ENCODE data around the gene MAP3K5. TPM values are rescaled to one million over a fixed set of nuclear protein-coding genes. Genes with fewer than 3 reads are reported as not detected.

Gene MAP3K5
- polyA plus RNA-seq, 3 donors = 9.6 to 12.0 (median 11.1) TPM

GRCh38 chr6:136524936-136525413, 267.3 kb downstream of the MAP3K5 start:
- peaks cover under 1 to 4% (median 2%) of the 10 kb centered on the region in 3 donors for H3K27me3 Mint-ChIP-seq (ENCODE audit: low read depth in 3 of 3)
- H3K27ac ChIP-seq (ENCODE audit: low read depth in 1 of 2, low read length in 2 of 2) = no peak overlapping the region
- no peaks in the 10 kb centered on the region for H4K20me1 ChIP-seq (ENCODE audit: insufficient read depth, low read length)
- intact Hi-C loops (cut with micrococcal nuclease) = no loop called here
- no peak overlapping the region for H3K4me3 Mint-ChIP-seq
- H3K27me3 ChIP-seq (ENCODE audit: control insufficient read depth in 2 of 2, insufficient read depth in 2 of 2, low read length in 2 of 2) = no peaks in the 10 kb centered on the region
- H3K4me1 ChIP-seq (ENCODE audit: control insufficient read depth in 1 of 2, insufficient read depth in 2 of 2, low read length in 2 of 2) = peaks cover 12 to 19% of the 10 kb centered on the region in 2 donors
- no peaks in the 10 kb centered on the region for H3K36me3 ChIP-seq (replicated peaks in 1 of 2; ENCODE audit: control insufficient read depth in 1 of 2, insufficient read depth in 2 of 2, low read length in 2 of 2)
- no peak for TF ChIP-seq CTCF (IDR thresholded peaks at IDR 0.05)
- H3K9ac ChIP-seq (ENCODE audit: insufficient read depth, low read length, poor library complexity, severe bottlenecking) = no peak overlapping the region
- no peak overlapping the region for H2AFZ ChIP-seq (ENCODE audit: insufficient read depth, low read depth, low read length, poor library complexity, severe bottlenecking)
- no peaks in the 10 kb centered on the region for H3K79me2 ChIP-seq (ENCODE audit: insufficient read depth, low read length)
- no peaks in the 10 kb centered on the region for H3K9me3 ChIP-seq (replicated peaks in 1 of 2; ENCODE audit: control insufficient read depth in 1 of 2, insufficient read depth in 1 of 2, low read length in 2 of 2)
- no peak overlapping the region for H3K4me2 ChIP-seq (replicated peaks; ENCODE audit: extremely low read depth, low read length, poor library complexity, severe bottlenecking)
- 0% methylated on average over 1 of the region's 2 CpGs for WGBS (ENCODE audit: insufficient coverage)
- DNase-seq = no peak
- peak overlapping the region in 1 of 7 donors; percentile 49 for H3K27ac Mint-ChIP-seq
- H3K36me3 Mint-ChIP-seq = no peaks in the 10 kb centered on the region
- H3K4me3 ChIP-seq (replicated peaks in 1 of 3; ENCODE audit: low read depth in 2 of 3, low read length in 3 of 3) = no peak overlapping the region
- no peaks in the 10 kb centered on the region for H3K9me3 Mint-ChIP-seq
- peaks cover 20% of the 10 kb centered on the region for H3K4me1 Mint-ChIP-seq

GRCh38 chr6:136524339-136524935, 267.8 kb downstream of the MAP3K5 start:
- no peak overlapping the region for H2AFZ ChIP-seq (ENCODE audit: insufficient read depth, low read depth, low read length, poor library complexity, severe bottlenecking)
- DNase-seq = no peak
- no peaks in the 10 kb centered on the region for H3K27me3 ChIP-seq (ENCODE audit: control insufficient read depth in 2 of 2, insufficient read depth in 2 of 2, low read length in 2 of 2)
- no peak overlapping the region for H3K4me2 ChIP-seq (replicated peaks; ENCODE audit: extremely low read depth, low read length, poor library complexity, severe bottlenecking)
- H3K36me3 ChIP-seq (replicated peaks in 1 of 2; ENCODE audit: control insufficient read depth in 1 of 2, insufficient read depth in 2 of 2, low read length in 2 of 2) = no peaks in the 10 kb centered on the region
- H3K4me1 Mint-ChIP-seq = peaks cover 20% of the 10 kb centered on the region
- no peak for TF ChIP-seq CTCF (IDR thresholded peaks at IDR 0.05)
- peaks cover 12 to 19% of the 10 kb centered on the region in 2 donors for H3K4me1 ChIP-seq (ENCODE audit: control insufficient read depth in 1 of 2, insufficient read depth in 2 of 2, low read length in 2 of 2)
- peaks cover 1 to 5% (median 3%) of the 10 kb centered on the region in 3 donors for H3K27me3 Mint-ChIP-seq (ENCODE audit: low read depth in 3 of 3)
- H3K9ac ChIP-seq (ENCODE audit: insufficient read depth, low read length, poor library complexity, severe bottlenecking) = no peak overlapping the region
- no peaks in the 10 kb centered on the region for H3K36me3 Mint-ChIP-seq
- no peak overlapping the region for H3K27ac ChIP-seq (ENCODE audit: low read depth in 1 of 2, low read length in 2 of 2)
- intact Hi-C loops (cut with micrococcal nuclease) = no loop called here
- WGBS (ENCODE audit: insufficient coverage) = no CpG with 5 or more reads among the region's 2 CpGs
- H3K4me3 Mint-ChIP-seq = no peak overlapping the region
- H3K9me3 ChIP-seq (replicated peaks in 1 of 2; ENCODE audit: control insufficient read depth in 1 of 2, insufficient read depth in 1 of 2, low read length in 2 of 2) = no peaks in the 10 kb centered on the region
- H3K27ac Mint-ChIP-seq = no peak overlapping the region
- H3K4me3 ChIP-seq (replicated peaks in 1 of 3; ENCODE audit: low read depth in 2 of 3, low read length in 3 of 3) = no peak overlapping the region
- H3K79me2 ChIP-seq (ENCODE audit: insufficient read depth, low read length) = no peaks in the 10 kb centered on the region
- no peaks in the 10 kb centered on the region for H3K9me3 Mint-ChIP-seq
- H4K20me1 ChIP-seq (ENCODE audit: insufficient read depth, low read length) = no peaks in the 10 kb centered on the region

Data from CD14-positive monocyte (primary cell).